K562 (cell line): ENCODE measurements around the gene RGS6. TPM values are rescaled to one million over a fixed set of nuclear protein-coding genes. Genes with fewer than 3 reads are reported as not detected.

Source experiments
- ATAC-seq: fragments of 200-7000 bp; cut with Tn5 transposase; 3 replicates; pipeline ENCODE4 v1.9.1; 2020; ENCODE audit warnings: moderate library complexity
- BruUV-seq: library from RNA; stranded (reverse); fragments of 400-500 nt; replicated peaks from 2 replicates; lab custom pipeline; 2021; lab: Mats Ljungman, UMichigan
- CTCF ChIA-PET: fragments of 300-600 bp; formaldehyde crosslinking; extraction: SDS; loops from one replicate; lab custom pipeline; 2021; ENCODE audit warnings: low intra/inter-chr PET ratio; lab: Yijun Ruan, JAX
- POLR2A ChIA-PET: fragments of 300-600, 350-650 bp; sonication (Branson Sonifier 250); formaldehyde crosslinking; extraction: SDS; loops from one replicate; lab custom pipeline; 2021; ENCODE audit warnings: antibody characterized with exemption, inconsistent platforms; lab: Yijun Ruan, JAX
- DNase-seq, 4 experiments: peaks; one replicate each; pipeline versions ENCODE4 v3.0.0 to v3.0.0-alpha.2; 2011 to 2018; ENCODE audit warnings: low spot score in 3 of 4, mixed read lengths in 3 of 4; ENCODE audit errors: extremely low read depth in 1 of 4
- FAIRE-seq: peaks from 2 replicates; lab custom pipeline; 2011; peaks lifted over from hg19 to GRCh38; lab: Jason Lieb, UNC
- H2AFZ ChIP-seq: 2 replicates; pipeline ENCODE4 v1.6.0; 2011; ENCODE audit warnings: low read depth, low read length, control low read depth, inconsistent platforms
- H3K27ac ChIP-seq: fragments of 200-600 bp; 3 replicates; pipeline ENCODE4 v1.8.0; 2011; ENCODE audit warnings: low read depth, mild to moderate bottlenecking, control low read depth, inconsistent platforms, low read length, moderate library complexity, mixed read lengths; ENCODE audit errors: extremely low read depth
- H3K27me3 ChIP-seq, 2 experiments: fragments of 300-600 bp in 1 of 2; 2 replicates in 1 of 2; 3 replicates in 1 of 2; pipeline versions ENCODE4 v1.6.0 to v1.8.0; 2011; ENCODE audit warnings: inconsistent platforms in 2 of 2, low read length in 2 of 2, mild to moderate bottlenecking in 1 of 2, mixed read lengths in 1 of 2, moderate library complexity in 1 of 2; ENCODE audit not compliant: control insufficient read depth in 2 of 2, insufficient read depth in 2 of 2
- H3K36me3 ChIP-seq: fragments of 300-600 bp; 3 replicates; pipeline ENCODE4 v1.8.0; 2011; ENCODE audit warnings: mild to moderate bottlenecking, low read length, inconsistent platforms; ENCODE audit not compliant: control insufficient read depth, insufficient read depth
- H3K4me1 ChIP-seq, 2 experiments: fragments of 200-600 bp in 1 of 2; replicated peaks in 1 of 2; 2 replicates in 1 of 2; 3 replicates in 1 of 2; pipeline versions ENCODE4 v1.5.1 to v1.8.0; 2011; ENCODE audit warnings: inconsistent platforms in 2 of 2, low read length in 2 of 2, mild to moderate bottlenecking in 1 of 2, mixed read lengths in 1 of 2, moderate library complexity in 1 of 2; ENCODE audit not compliant: control insufficient read depth in 2 of 2, insufficient read depth in 2 of 2
- H3K4me2 ChIP-seq: 2 replicates; pipeline ENCODE4 v1.6.1; 2011; ENCODE audit warnings: low read length, control low read depth, inconsistent platforms, mixed read lengths; ENCODE audit not compliant: insufficient read depth
- H3K4me3 ChIP-seq: fragments of 200-600 bp; sonication (generic), shearing (Covaris generic); 2 replicates; pipeline ENCODE4 v1.5.1; 2016; ENCODE audit warnings: control low read depth, inconsistent platforms
- H3K79me2 ChIP-seq: fragments of 200-600 bp; 3 replicates; pipeline ENCODE4 v1.8.0; 2011; ENCODE audit warnings: low read length, inconsistent platforms; ENCODE audit not compliant: control insufficient read depth, insufficient read depth
- H3K9ac ChIP-seq, 2 experiments: 2 replicates each; pipeline versions ENCODE4 v1.6.0 to v1.6.1; 2011; ENCODE audit warnings: low read depth in 2 of 2, low read length in 2 of 2, control low read depth in 1 of 2, inconsistent platforms in 1 of 2, mild to moderate bottlenecking in 1 of 2, mixed read lengths in 1 of 2; ENCODE audit not compliant: insufficient read depth in 1 of 2
- H3K9me1 ChIP-seq: one replicate; pipeline ENCODE4 v1.6.0; 2011; ENCODE audit warnings: inconsistent platforms, mild to moderate bottlenecking, low read length, moderate library complexity; ENCODE audit not compliant: control insufficient read depth, insufficient read depth
- H3K9me3 ChIP-seq: replicated peaks from 2 replicates; pipeline ENCODE4 v1.5.1; 2011; ENCODE audit warnings: low read depth, low read length, inconsistent platforms; ENCODE audit not compliant: control insufficient read depth, insufficient read depth
- H4K20me1 ChIP-seq: replicated peaks from 2 replicates; pipeline ENCODE4 v1.6.1; 2011; ENCODE audit warnings: low read length, inconsistent platforms, mixed read lengths; ENCODE audit not compliant: control insufficient read depth, insufficient read depth
- FOXJ2 ChIP-seq: fragments of 200-800 bp; sonication (Bioruptor generic); IDR thresholded peaks from 2 replicates; pipeline ENCODE4 v1.6.1; 2016; ENCODE audit warnings: missing genetic modification characterization, missing compliant biosample characterization
- HIVEP1 ChIP-seq: fragments of 250-450 bp; sonication (Bioruptor Pico); IDR thresholded peaks from 2 replicates; pipeline ENCODE4 v1.4.0; 2020; ENCODE audit warnings: mild to moderate bottlenecking
- SPI1 ChIP-seq: IDR thresholded peaks from 2 replicates; pipeline ENCODE4 v1.6.1; 2011; ENCODE audit warnings: low read depth, low read length, control low read depth, borderline replicate concordance
- ZFPM2 ChIP-seq: fragments of 250-450 bp; sonication (Bioruptor Pico); IDR thresholded peaks from 2 replicates; pipeline ENCODE4 v1.5.1; 2022; ENCODE audit warnings: mild to moderate bottlenecking
- ZKSCAN3 ChIP-seq: fragments of 250-450 bp; sonication (Bioruptor Pico); IDR thresholded peaks from 2 replicates; pipeline ENCODE4 v1.4.0; 2020
- ZSCAN32 ChIP-seq: fragments of 450-650 bp; formaldehyde crosslinking; IDR thresholded peaks from 2 replicates; pipeline ENCODE4 v1.4.0; 2020; ENCODE audit warnings: mild to moderate bottlenecking, moderate library complexity
- WGBS: fragments of 100-300 bp; shearing (Covaris generic); methylation state at CpG from one replicate; pipeline ENCODE4 v1.1.6; 2016; ENCODE audit warnings: low coverage, mixed read lengths; ENCODE audit not compliant: insufficient coverage; ENCODE audit errors: missing lambda C conversion rate; 5-methylcytosine and 5-hydroxymethylcytosine counted together
- in situ Hi-C: fragments of 300-500 bp; cut with MboI; formaldehyde crosslinking; loops from 4 replicates; pipeline ENCODE4 v1.15.0; 2018; ENCODE audit warnings: inconsistent platforms, mixed read lengths
- intact Hi-C: fragments of 100-400 bp; cut with micrococcal nuclease; formaldehyde crosslinking; loops from 2 replicates; pipeline ENCODE4 v1.14.2; 2022
- polyA plus RNA-seq, 8 experiments: library from polyadenylated mRNA; depleted of rRNA in 4 of 8; stranded (reverse) in 5 of 8; unstranded in 3 of 8; fragments of >200 nt; fragmentation: Nextera tagmentation in 2 of 8; fragmentation: Illumina TruSeq in 1 of 8; extraction: Ambion mirVana in 2 of 8; extraction: Trizol in 1 of 8; gene quantifications; 2 replicates each; pipeline versions ENCODE4 v1.2.1 to v1.2.3, GENCODE V29; 2011 to 2014; ENCODE audit warnings: inconsistent platforms in 1 of 8, missing spikeins in 1 of 8
- total RNA-seq, 7 experiments: library from RNA; depleted of rRNA in 6 of 7; stranded (reverse); fragments of >200 nt in 6 of 7; fragmentation: Illumina TruSeq in 2 of 7; extraction: Trizol in 2 of 7; gene quantifications; 2 replicates each; pipeline versions ENCODE4 v1.2.1 to v1.2.3, GENCODE V29; 2011 to 2021; ENCODE audit warnings: low replicate concordance in 1 of 7
- TF ChIP-seq, protein P1 (sequence below), 2 experiments: fragments of 150-350 bp in 1 of 2; IDR thresholded peaks; 2 replicates each; pipeline ENCODE4 v1.6.1; 2012 to 2016; ENCODE audit warnings: low read depth in 2 of 2, low read length in 2 of 2, mild to moderate bottlenecking in 1 of 2, moderate library complexity in 1 of 2
- TF ChIP-seq, protein P2 (sequence below): fragments of 450-650 bp; formaldehyde crosslinking; IDR thresholded peaks from 2 replicates; pipeline ENCODE4 v1.4.0; 2022; ENCODE audit warnings: missing genetic modification characterization

RGS6 gene
- total and polyA plus RNA-seq, 9 of the 15 experiments (the other 6 are each of a cell fraction or from before 2014, with no cell fraction given): not detected

DNA sequence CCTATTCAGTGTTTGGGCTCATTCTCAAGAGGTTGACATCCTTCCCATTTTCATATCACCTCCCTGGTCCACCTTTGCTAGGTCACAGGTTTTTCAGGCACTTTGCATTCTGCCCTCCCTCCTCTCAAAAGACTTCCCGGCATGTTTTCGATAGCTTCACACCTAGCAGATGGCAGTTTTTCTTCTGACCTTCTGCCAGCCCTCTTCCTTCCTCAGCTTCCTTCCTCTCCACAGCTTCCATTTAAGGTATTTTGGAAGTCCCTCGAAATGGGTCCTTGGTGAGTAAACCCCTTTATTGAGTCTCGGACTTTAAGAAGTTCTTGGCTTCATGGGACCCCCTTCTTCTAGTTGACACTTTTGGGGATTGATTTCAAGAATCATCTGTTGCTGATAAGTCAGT is 358.0 kb downstream of the RGS6 start:
- no peaks in the 10 kb centered on the region for H3K27me3 ChIP-seq
- H3K9me3 ChIP-seq: no peaks in the 10 kb centered on the region
- no peak for DNase-seq
- no peak overlapping the region for H3K4me2 ChIP-seq
- H3K4me3 ChIP-seq: no peak overlapping the region
- H3K27ac ChIP-seq: no peak overlapping the region
- FAIRE-seq: no peak
- H3K9ac ChIP-seq: no peak overlapping the region
- ATAC-seq: no peak
- 6% methylated on average over 4 of the region's 4 CpGs for WGBS
- BruUV-seq: no TSS peak
- H3K9me1 ChIP-seq: no peaks in the 10 kb centered on the region
- H2AFZ ChIP-seq: no peak overlapping the region
- H3K79me2 ChIP-seq: no peaks in the 10 kb centered on the region
- in situ Hi-C loops: no loop called here
- H3K36me3 ChIP-seq: no peaks in the 10 kb centered on the region
- intact Hi-C loops: no loop called here
- no peaks in the 10 kb centered on the region for H4K20me1 ChIP-seq
- TF ChIP-seq ZSCAN32 (CRISPR knock-in tag) (no peak), SPI1 (no peak), FOXJ2 (tag) (no peak), HIVEP1 (no peak), ZKSCAN3 (no peak), ZFPM2 (CRISPR knock-in tag) (no peak)
- TF ChIP-seq, protein P1, sequence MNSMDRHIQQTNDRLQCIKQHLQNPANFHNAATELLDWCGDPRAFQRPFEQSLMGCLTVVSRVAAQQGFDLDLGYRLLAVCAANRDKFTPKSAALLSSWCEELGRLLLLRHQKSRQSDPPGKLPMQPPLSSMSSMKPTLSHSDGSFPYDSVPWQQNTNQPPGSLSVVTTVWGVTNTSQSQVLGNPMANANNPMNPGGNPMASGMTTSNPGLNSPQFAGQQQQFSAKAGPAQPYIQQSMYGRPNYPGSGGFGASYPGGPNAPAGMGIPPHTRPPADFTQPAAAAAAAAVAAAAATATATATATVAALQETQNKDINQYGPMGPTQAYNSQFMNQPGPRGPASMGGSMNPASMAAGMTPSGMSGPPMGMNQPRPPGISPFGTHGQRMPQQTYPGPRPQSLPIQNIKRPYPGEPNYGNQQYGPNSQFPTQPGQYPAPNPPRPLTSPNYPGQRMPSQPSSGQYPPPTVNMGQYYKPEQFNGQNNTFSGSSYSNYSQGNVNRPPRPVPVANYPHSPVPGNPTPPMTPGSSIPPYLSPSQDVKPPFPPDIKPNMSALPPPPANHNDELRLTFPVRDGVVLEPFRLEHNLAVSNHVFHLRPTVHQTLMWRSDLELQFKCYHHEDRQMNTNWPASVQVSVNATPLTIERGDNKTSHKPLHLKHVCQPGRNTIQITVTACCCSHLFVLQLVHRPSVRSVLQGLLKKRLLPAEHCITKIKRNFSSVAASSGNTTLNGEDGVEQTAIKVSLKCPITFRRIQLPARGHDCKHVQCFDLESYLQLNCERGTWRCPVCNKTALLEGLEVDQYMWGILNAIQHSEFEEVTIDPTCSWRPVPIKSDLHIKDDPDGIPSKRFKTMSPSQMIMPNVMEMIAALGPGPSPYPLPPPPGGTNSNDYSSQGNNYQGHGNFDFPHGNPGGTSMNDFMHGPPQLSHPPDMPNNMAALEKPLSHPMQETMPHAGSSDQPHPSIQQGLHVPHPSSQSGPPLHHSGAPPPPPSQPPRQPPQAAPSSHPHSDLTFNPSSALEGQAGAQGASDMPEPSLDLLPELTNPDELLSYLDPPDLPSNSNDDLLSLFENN (IDR thresholded peaks at IDR 0.05; ENCODE audit: low read depth in 2 of 2, low read length in 2 of 2): no peak
- TF ChIP-seq, protein P2, sequence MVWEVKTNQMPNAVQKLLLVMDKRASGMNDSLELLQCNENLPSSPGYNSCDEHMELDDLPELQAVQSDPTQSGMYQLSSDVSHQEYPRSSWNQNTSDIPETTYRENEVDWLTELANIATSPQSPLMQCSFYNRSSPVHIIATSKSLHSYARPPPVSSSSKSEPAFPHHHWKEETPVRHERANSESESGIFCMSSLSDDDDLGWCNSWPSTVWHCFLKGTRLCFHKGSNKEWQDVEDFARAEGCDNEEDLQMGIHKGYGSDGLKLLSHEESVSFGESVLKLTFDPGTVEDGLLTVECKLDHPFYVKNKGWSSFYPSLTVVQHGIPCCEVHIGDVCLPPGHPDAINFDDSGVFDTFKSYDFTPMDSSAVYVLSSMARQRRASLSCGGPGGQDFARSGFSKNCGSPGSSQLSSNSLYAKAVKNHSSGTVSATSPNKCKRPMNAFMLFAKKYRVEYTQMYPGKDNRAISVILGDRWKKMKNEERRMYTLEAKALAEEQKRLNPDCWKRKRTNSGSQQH (CRISPR knock-in tag): no peak
- ChIA-PET CTCF (no interaction called here), POLR2A (no interaction called here)
- no peaks in the 10 kb centered on the region for H3K4me1 ChIP-seq
